Measurements from ENCODE around the gene VPS13C.

Gene VPS13C

GRCh38 chr15:61916104-61916503, 144.1 kb downstream of the VPS13C start:
- Histone ChIP-seq H3K4me3 (ENCODE audit: low read depth in 1 of 5, low read length in 5 of 5) (no peak overlapping the region), H3K9ac (ENCODE audit: low read length in 5 of 5) (no peak overlapping the region), H3K27me3 (ENCODE audit: control insufficient read depth in 5 of 5, insufficient read depth in 4 of 5, low read length in 5 of 5) (no peaks in the 10 kb centered on the region), H3K9me3 (ENCODE audit: control insufficient read depth in 5 of 5, low read length in 5 of 5) (no peaks in the 10 kb centered on the region), H3K36me3 (ENCODE audit: control insufficient read depth in 5 of 5, insufficient read depth in 5 of 5, low read length in 5 of 5) (peaks cover 36 to 59% (median 48%) of the 10 kb centered on the region in 5 donors), H3K4me1 (ENCODE audit: control insufficient read depth in 5 of 5, insufficient read depth in 5 of 5, low read length in 5 of 5) (no peaks in the 10 kb centered on the region), H3K27ac (ENCODE audit: low read depth, low read length) (no peak overlapping the region)

GRCh38 chr15:61915640-61916039, 144.6 kb downstream of the VPS13C start:
- Histone ChIP-seq H3K36me3 (ENCODE audit: control insufficient read depth in 5 of 5, insufficient read depth in 5 of 5, low read length in 5 of 5) (peaks cover 34 to 54% (median 48%) of the 10 kb centered on the region in 5 donors), H3K9ac (ENCODE audit: low read length in 5 of 5) (no peak overlapping the region), H3K4me1 (ENCODE audit: control insufficient read depth in 5 of 5, insufficient read depth in 5 of 5, low read length in 5 of 5) (no peaks in the 10 kb centered on the region), H3K27me3 (ENCODE audit: control insufficient read depth in 5 of 5, insufficient read depth in 4 of 5, low read length in 5 of 5) (no peaks in the 10 kb centered on the region), H3K4me3 (ENCODE audit: low read depth in 1 of 5, low read length in 5 of 5) (no peak overlapping the region), H3K9me3 (ENCODE audit: control insufficient read depth in 5 of 5, low read length in 5 of 5) (no peaks in the 10 kb centered on the region), H3K27ac (ENCODE audit: low read depth, low read length) (no peak overlapping the region)

GRCh38 chr15:61910839-61911369, 149.3 kb downstream of the VPS13C start:
- no peaks in the 10 kb centered on the region for H3K27me3 ChIP-seq (ENCODE audit: control insufficient read depth in 5 of 5, insufficient read depth in 4 of 5, low read length in 5 of 5)
- H3K36me3 ChIP-seq (ENCODE audit: control insufficient read depth in 5 of 5, insufficient read depth in 5 of 5, low read length in 5 of 5), result peaks cover 44 to 57% (median 47%) of the 10 kb centered on the region in 5 donors
- no peak overlapping the region for H3K27ac ChIP-seq (ENCODE audit: low read depth, low read length)
- H3K4me3 ChIP-seq (ENCODE audit: low read depth in 1 of 5, low read length in 5 of 5), result no peak overlapping the region
- no peak overlapping the region for H3K9ac ChIP-seq (ENCODE audit: low read length in 5 of 5)
- H3K9me3 ChIP-seq (ENCODE audit: control insufficient read depth in 5 of 5, low read length in 5 of 5), result no peaks in the 10 kb centered on the region
- no peaks in the 10 kb centered on the region for H3K4me1 ChIP-seq (ENCODE audit: control insufficient read depth in 5 of 5, insufficient read depth in 5 of 5, low read length in 5 of 5)

GRCh38 chr15:61908241-61908640, 152.0 kb downstream of the VPS13C start:
- Histone ChIP-seq H3K27ac (ENCODE audit: low read depth, low read length) (no peak overlapping the region), H3K4me3 (ENCODE audit: low read depth in 1 of 5, low read length in 5 of 5) (no peak overlapping the region), H3K4me1 (ENCODE audit: control insufficient read depth in 5 of 5, insufficient read depth in 5 of 5, low read length in 5 of 5) (no peaks in the 10 kb centered on the region), H3K36me3 (ENCODE audit: control insufficient read depth in 5 of 5, insufficient read depth in 5 of 5, low read length in 5 of 5) (peaks cover 33 to 52% (median 48%) of the 10 kb centered on the region in 5 donors), H3K27me3 (ENCODE audit: control insufficient read depth in 5 of 5, insufficient read depth in 4 of 5, low read length in 5 of 5) (no peaks in the 10 kb centered on the region), H3K9me3 (ENCODE audit: control insufficient read depth in 5 of 5, low read length in 5 of 5) (no peaks in the 10 kb centered on the region), H3K9ac (ENCODE audit: low read length in 5 of 5) (no peak overlapping the region)

GRCh38 chr15:61907753-61908086, 152.5 kb downstream of the VPS13C start:
- Histone ChIP-seq H3K27me3 (ENCODE audit: control insufficient read depth in 5 of 5, insufficient read depth in 4 of 5, low read length in 5 of 5) (no peaks in the 10 kb centered on the region), H3K9ac (ENCODE audit: low read length in 5 of 5) (no peak overlapping the region), H3K27ac (ENCODE audit: low read depth, low read length) (no peak overlapping the region), H3K4me3 (ENCODE audit: low read depth in 1 of 5, low read length in 5 of 5) (no peak overlapping the region), H3K36me3 (ENCODE audit: control insufficient read depth in 5 of 5, insufficient read depth in 5 of 5, low read length in 5 of 5) (peaks cover 31 to 50% (median 45%) of the 10 kb centered on the region in 5 donors), H3K9me3 (ENCODE audit: control insufficient read depth in 5 of 5, low read length in 5 of 5) (no peaks in the 10 kb centered on the region), H3K4me1 (ENCODE audit: control insufficient read depth in 5 of 5, insufficient read depth in 5 of 5, low read length in 5 of 5) (no peaks in the 10 kb centered on the region)

GRCh38 chr15:61906961-61907752, 153.1 kb downstream of the VPS13C start:
- Histone ChIP-seq H3K4me3 (ENCODE audit: low read depth in 1 of 5, low read length in 5 of 5) (no peak overlapping the region), H3K27ac (ENCODE audit: low read depth, low read length) (no peak overlapping the region), H3K9me3 (ENCODE audit: control insufficient read depth in 5 of 5, low read length in 5 of 5) (peaks cover 0 to 3% (median 0%) of the 10 kb centered on the region in 5 donors), H3K36me3 (ENCODE audit: control insufficient read depth in 5 of 5, insufficient read depth in 5 of 5, low read length in 5 of 5) (peaks cover 31 to 50% (median 48%) of the 10 kb centered on the region in 5 donors), H3K9ac (ENCODE audit: low read length in 5 of 5) (no peak overlapping the region), H3K4me1 (ENCODE audit: control insufficient read depth in 5 of 5, insufficient read depth in 5 of 5, low read length in 5 of 5) (no peaks in the 10 kb centered on the region), H3K27me3 (ENCODE audit: control insufficient read depth in 5 of 5, insufficient read depth in 4 of 5, low read length in 5 of 5) (no peaks in the 10 kb centered on the region)

- H3K36me3 ChIP-seq (ENCODE audit: control insufficient read depth in 5 of 5, insufficient read depth in 5 of 5, low read length in 5 of 5), result peaks cover 13 to 39% (median 29%) of the 10 kb centered on the region in 5 donors
- no peak overlapping the region for H3K9ac ChIP-seq (ENCODE audit: low read length in 5 of 5)
- H3K9me3 ChIP-seq (ENCODE audit: control insufficient read depth in 5 of 5, low read length in 5 of 5), result peaks cover 4 to 18% (median 10%) of the 10 kb centered on the region in 5 donors
Measured at GRCh38 chr15:61893146-61893545, 167.1 kb downstream of the VPS13C start.

GRCh38 chr15:61892140-61892539, 168.1 kb downstream of the VPS13C start:
- Histone ChIP-seq H3K4me1 (ENCODE audit: control insufficient read depth in 5 of 5, insufficient read depth in 5 of 5, low read length in 5 of 5) (peaks cover 0 to 4% (median 0%) of the 10 kb centered on the region in 5 donors), H3K27me3 (ENCODE audit: control insufficient read depth in 5 of 5, insufficient read depth in 4 of 5, low read length in 5 of 5) (no peaks in the 10 kb centered on the region), H3K9ac (ENCODE audit: low read length in 5 of 5) (no peak overlapping the region), H3K27ac (ENCODE audit: low read depth, low read length) (no peak overlapping the region), H3K4me3 (ENCODE audit: low read depth in 1 of 5, low read length in 5 of 5) (no peak overlapping the region), H3K9me3 (ENCODE audit: control insufficient read depth in 5 of 5, low read length in 5 of 5) (peaks cover 4 to 18% (median 10%) of the 10 kb centered on the region in 5 donors), H3K36me3 (ENCODE audit: control insufficient read depth in 5 of 5, insufficient read depth in 5 of 5, low read length in 5 of 5) (peaks cover 15 to 45% (median 29%) of the 10 kb centered on the region in 5 donors)

More at GRCh38 chr15:61893146-61893545, 167.1 kb downstream of the VPS13C start:
- Histone ChIP-seq H3K4me1 (ENCODE audit: control insufficient read depth in 5 of 5, insufficient read depth in 5 of 5, low read length in 5 of 5) (peaks cover 0 to 4% (median 0%) of the 10 kb centered on the region in 5 donors), H3K27ac (ENCODE audit: low read depth, low read length) (no peak overlapping the region), H3K4me3 (ENCODE audit: low read depth in 1 of 5, low read length in 5 of 5) (no peak overlapping the region), H3K27me3 (ENCODE audit: control insufficient read depth in 5 of 5, insufficient read depth in 4 of 5, low read length in 5 of 5) (no peaks in the 10 kb centered on the region)

GRCh38 chr15:61890106-61890505, 170.1 kb downstream of the VPS13C start:
- peaks cover 0 to 4% (median 0%) of the 10 kb centered on the region in 5 donors for H3K4me1 ChIP-seq (ENCODE audit: control insufficient read depth in 5 of 5, insufficient read depth in 5 of 5, low read length in 5 of 5)
- no peak overlapping the region for H3K4me3 ChIP-seq (ENCODE audit: low read depth in 1 of 5, low read length in 5 of 5)
- peaks cover 15 to 54% (median 27%) of the 10 kb centered on the region in 5 donors for H3K36me3 ChIP-seq (ENCODE audit: control insufficient read depth in 5 of 5, insufficient read depth in 5 of 5, low read length in 5 of 5)
- H3K27me3 ChIP-seq (ENCODE audit: control insufficient read depth in 5 of 5, insufficient read depth in 4 of 5, low read length in 5 of 5), result no peaks in the 10 kb centered on the region
- H3K27ac ChIP-seq (ENCODE audit: low read depth, low read length), result no peak overlapping the region
- H3K9me3 ChIP-seq (ENCODE audit: control insufficient read depth in 5 of 5, low read length in 5 of 5), result peaks cover 4 to 18% (median 10%) of the 10 kb centered on the region in 5 donors
- no peak overlapping the region for H3K9ac ChIP-seq (ENCODE audit: low read length in 5 of 5)

- Histone ChIP-seq H3K9me3 (ENCODE audit: control insufficient read depth in 5 of 5, low read length in 5 of 5) (peaks cover 4 to 16% (median 10%) of the 10 kb centered on the region in 5 donors), H3K27me3 (ENCODE audit: control insufficient read depth in 5 of 5, insufficient read depth in 4 of 5, low read length in 5 of 5) (no peaks in the 10 kb centered on the region), H3K4me3 (ENCODE audit: low read depth in 1 of 5, low read length in 5 of 5) (no peak overlapping the region), H3K27ac (ENCODE audit: low read depth, low read length) (no peak overlapping the region), H3K36me3 (ENCODE audit: control insufficient read depth in 5 of 5, insufficient read depth in 5 of 5, low read length in 5 of 5) (peaks cover 15 to 54% (median 26%) of the 10 kb centered on the region in 5 donors), H3K9ac (ENCODE audit: low read length in 5 of 5) (no peak overlapping the region), H3K4me1 (ENCODE audit: control insufficient read depth in 5 of 5, insufficient read depth in 5 of 5, low read length in 5 of 5) (peaks cover 0 to 4% (median 0%) of the 10 kb centered on the region in 5 donors)
Measured at GRCh38 chr15:61889706-61890105, 170.5 kb downstream of the VPS13C start.
